OCI-LY7 (cell line): ENCODE results near the gene MFSD2A.

ENCODE experiments used
- EZH2phosphoT487 ChIP-seq: fragments of 200-600 bp; sonication (generic); IDR thresholded peaks from 2 replicates; pipeline ENCODE4 v1.6.1; 2018; ENCODE audit warnings: low read depth, borderline replicate concordance, mild to moderate bottlenecking, mixed run types, antibody characterized with exemption, low read length, moderate library complexity, mixed read lengths
- TF ChIP-seq, protein P1 (sequence below): fragments of 200-600 bp; sonication (generic); conservative IDR thresholded peaks from 2 replicates; pipeline ENCODE4 v1.5.1; 2014; ENCODE audit warnings: mild to moderate bottlenecking, antibody characterized with exemption, low read length, moderate library complexity, mixed read lengths

DNA sequence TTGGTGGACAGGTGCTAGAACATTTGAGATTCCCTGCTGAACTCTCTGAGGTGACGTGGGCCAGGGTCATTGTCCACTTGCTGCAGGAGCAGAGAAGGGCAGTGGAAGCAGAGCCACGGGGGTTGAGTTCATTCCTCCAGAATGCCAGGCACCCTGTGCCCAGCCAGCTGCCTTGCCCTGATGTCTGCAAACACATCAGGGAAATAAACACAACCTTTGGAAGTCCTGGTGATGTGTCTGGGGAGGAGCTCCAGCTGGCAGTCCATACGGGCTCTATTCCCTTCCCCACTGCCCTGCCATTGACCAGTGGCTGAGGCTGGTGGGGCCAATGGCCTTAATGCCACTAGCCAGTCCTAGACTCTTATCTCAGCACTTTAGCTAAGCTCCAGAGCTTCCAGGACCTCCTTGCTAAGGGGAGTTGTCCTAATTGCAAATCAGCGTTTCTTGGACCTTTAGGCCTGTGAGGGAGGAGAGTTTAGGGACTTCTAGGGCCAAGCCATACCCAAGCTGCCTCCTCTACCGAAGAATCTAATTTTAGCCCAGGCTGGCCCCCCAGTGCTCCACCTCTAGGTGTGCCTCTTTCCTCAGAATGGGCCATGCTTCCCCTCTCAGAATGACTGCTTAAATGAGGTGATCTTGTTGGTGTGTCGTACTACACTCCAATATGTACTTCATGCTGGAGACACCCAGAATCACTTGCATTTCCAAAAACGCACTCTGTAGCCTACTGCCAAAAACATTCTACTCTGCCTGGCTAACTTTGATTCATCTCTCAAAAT is 25.9 kb upstream of the MFSD2A start:
- TF ChIP-seq, protein P1, sequence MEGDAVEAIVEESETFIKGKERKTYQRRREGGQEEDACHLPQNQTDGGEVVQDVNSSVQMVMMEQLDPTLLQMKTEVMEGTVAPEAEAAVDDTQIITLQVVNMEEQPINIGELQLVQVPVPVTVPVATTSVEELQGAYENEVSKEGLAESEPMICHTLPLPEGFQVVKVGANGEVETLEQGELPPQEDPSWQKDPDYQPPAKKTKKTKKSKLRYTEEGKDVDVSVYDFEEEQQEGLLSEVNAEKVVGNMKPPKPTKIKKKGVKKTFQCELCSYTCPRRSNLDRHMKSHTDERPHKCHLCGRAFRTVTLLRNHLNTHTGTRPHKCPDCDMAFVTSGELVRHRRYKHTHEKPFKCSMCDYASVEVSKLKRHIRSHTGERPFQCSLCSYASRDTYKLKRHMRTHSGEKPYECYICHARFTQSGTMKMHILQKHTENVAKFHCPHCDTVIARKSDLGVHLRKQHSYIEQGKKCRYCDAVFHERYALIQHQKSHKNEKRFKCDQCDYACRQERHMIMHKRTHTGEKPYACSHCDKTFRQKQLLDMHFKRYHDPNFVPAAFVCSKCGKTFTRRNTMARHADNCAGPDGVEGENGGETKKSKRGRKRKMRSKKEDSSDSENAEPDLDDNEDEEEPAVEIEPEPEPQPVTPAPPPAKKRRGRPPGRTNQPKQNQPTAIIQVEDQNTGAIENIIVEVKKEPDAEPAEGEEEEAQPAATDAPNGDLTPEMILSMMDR: no peak
- no peak for TF ChIP-seq EZH2phosphoT487
